Stimulated activated CD8-positive, alpha-beta memory T cell treated with anti-CD3 and anti-CD28 coated beads, Interleukin-12 subunit alpha, Interleukin-12 subunit beta, amount 100 ng/mL, for 24 hours (primary cell): ENCODE measurements around the gene SARS2.
"Not testable (repeated sequence)": the region's sequence is repeated elsewhere in the genome, so short reads cannot be mapped to it uniquely, and the experiment has no call there.

Experiments used
- DNase-seq: peaks from one replicate; pipeline ENCODE4 v3.0.0-alpha.2; 2020; ENCODE audit errors: extremely low read depth

Gene SARS2

DNA sequence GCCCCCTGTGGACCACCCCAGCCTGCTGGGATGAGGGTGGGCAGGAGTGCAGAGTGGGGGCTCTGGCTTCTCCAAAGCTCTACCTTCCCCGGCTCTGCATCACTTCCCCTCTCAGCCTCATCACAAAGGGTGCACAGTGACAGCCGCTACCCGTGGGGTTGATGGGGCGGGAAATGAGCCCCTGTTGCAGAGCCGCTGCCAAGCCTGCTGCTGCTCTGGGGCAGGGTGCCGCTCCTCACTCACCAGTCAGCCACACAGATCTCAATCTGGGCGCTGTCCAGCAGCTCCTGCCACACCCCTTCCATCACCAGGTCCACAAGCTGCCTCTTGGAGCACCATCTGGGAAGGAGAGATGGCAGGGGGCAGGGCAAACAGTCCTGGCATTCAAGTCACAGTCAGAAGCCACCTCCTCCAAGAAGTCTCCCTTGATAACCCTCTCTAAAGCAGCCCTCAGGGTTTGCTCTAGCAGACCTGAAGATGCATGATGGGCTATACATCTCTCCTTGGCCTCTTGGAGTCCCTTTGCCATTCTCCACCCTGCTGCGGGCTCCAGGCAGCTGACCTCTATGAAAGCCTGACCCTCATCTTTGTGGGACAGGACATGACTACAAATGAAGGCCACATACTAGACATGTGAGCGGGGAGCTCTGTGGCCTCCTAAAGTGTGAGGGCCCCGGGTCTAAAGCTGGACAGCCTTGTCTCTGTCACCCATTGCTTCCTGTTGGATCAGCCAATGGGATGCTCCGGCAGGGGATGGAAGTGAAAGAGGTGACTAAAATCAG is 15.9 kb upstream of the SARS2 start:
- DNase-seq, result no peak

- DNase-seq, result no peak
These were observed 15.1 kb upstream of the SARS2 start for GRCh38 chr19:38945562-38946228.

GRCh38 chr19:38944981-38945506 is 14.5 kb upstream of the SARS2 start:
- no peak for DNase-seq

- no peak for DNase-seq
These were observed 12.1 kb upstream of the SARS2 start for GRCh38 chr19:38942471-38943181.

DNA sequence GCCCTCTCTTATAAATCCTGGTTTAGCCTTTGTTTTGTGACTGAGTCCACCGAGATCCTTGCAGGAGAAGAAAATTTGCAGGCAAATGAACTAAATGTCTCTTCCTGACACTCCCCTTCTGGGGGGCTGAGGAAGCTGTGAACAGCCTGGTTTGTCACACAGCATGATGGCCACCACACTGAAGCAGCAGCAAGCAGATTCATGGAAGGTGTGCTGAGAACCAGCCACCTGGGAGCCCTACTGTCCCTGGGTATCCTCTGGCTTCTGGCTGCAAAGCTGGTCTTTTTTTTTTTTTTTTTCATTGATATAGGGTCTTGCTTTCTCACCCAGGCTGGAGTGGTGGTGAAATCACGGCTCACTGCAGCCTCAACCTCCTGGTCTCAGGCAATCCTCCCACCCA is 11.4 kb upstream of the SARS2 start:
- DNase-seq, result no peak

- not testable (repeated sequence) for DNase-seq
These were observed 10.9 kb upstream of the SARS2 start for GRCh38 chr19:38941466-38941865.

DNA sequence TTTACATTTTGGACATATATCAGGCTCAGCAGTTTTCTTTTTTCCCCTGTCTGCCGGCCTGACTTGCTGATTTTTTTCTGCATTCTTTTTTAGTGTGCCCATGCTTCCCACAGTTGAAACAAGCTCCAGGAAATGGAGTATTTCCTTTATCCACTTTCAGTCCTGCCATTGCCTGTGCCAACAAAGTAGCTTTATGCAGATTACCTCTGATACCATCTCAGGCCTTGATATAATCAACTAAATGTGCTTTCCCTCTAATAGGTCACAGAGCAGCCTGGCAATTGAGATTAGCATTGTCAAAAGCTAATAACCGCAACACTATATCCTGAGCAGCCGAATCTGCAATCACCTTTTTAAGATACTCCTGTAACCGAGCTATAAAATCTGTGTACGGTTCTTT is 9.4 kb upstream of the SARS2 start:
- no peak for DNase-seq

DNA sequence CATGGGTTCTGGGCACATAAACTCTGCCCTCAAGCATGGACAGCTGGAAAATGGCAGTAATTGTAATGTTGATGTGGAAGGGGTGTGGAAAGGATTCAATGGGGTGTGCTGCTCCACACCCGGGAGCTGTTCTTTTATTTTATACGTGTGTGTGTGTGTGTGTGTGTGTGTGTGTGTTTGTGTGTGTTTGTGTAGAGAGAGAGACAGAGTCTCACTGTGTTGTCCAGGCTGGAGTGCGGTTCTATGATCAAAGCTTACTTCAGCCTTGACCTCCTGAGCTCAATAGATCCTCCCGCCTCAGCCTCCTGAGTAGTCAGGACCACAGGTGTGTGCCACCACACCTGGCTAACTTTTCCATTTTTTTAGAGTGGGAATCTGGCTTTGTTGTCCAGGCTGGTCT is 3.0 kb upstream of the SARS2 start:
- DNase-seq, result no peak

- DNase-seq, result no peak
These were observed 2.0 kb upstream of the SARS2 start for GRCh38 chr19:38932425-38933179.

- no peak for DNase-seq
These were observed 894 bp upstream of the SARS2 start for GRCh38 chr19:38931521-38931793.

DNA sequence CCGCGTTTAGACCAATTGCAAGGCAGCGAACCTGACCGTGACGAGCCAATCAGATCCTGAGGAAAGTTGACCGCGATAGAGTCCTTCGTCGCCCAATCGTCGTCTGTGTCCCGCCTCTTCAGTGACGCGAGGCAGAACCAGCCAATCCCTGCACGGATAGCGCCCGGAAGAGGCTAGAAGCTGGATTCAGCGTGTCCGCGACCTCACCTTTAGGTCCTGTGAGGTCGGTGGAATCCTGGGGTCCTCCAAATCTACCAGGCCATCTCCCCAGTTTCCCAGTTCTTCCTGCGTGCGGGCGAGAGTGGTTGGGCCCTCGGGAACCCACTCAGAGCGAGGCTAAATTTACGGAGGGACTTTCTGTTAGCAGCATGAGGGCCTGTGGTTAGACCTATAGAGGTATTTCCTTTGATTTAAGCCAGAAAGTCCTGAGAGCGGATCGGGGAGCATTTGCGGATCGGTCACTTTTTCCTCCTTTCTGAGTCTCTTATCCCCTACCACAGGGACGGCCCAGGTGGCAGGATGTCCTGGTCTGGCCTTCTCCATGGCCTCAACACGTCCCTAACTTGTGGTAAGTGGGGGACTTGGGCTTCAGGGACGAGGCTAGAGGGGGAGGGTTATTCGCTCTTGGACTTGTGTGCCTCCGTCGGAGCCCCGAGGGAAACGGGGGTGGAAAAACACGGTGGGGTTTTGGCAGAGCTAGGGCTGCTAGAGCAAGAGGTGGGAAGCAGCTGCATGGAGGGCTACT is 385 bp upstream of the SARS2 start, which contains the start of gene MRPS12:
TSS of gene MRPS12 (plus strand) at position 169 of the 745 bp plus-strand sequence. CDS start at position 520, 351 bp downstream.
- DNase-seq, result peak; percentile 97

- DNase-seq, result no peak
These were observed 2.1 kb downstream of the SARS2 start for GRCh38 chr19:38928391-38929001.

DNA sequence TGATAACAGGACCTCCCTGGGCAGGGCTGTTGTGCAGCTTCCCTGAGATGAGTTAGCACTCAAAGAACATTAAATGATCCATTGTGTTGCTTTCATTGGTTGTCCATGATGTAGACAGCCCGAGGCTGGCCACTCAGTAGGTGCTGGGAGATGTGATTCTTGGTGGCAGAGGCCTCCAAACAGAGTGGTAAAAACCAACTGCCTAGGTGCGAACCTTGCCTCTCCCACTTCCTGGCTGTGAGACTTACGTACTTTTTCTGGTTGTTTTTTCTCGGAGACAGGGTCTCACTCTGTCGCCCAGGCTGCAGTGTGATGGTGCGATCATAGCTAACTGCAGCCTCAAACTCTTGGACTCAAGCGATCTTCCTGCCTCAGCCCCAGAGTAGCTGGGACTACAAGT is 6.2 kb downstream of the SARS2 start:
- no peak for DNase-seq

DNA sequence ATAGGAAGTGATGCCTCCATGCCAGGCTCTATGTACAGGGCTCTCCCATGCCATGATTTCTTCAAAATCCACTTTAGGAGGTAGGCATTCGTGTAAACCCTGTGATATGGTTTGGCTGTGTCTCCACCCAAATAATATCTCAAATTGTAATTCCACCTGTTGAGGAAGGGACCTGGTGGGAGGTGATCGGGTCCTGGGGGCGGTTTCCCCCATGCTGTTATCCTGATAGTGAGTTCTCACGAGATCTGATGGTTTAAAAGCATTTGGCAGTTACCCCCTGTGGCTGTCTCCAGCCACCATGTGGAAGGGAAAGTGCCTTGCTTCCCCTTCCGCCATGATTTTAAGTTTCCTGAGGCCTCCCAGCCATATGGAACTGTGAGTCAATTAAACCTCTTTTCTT is 8.1 kb downstream of the SARS2 start:
- no peak for DNase-seq

DNA sequence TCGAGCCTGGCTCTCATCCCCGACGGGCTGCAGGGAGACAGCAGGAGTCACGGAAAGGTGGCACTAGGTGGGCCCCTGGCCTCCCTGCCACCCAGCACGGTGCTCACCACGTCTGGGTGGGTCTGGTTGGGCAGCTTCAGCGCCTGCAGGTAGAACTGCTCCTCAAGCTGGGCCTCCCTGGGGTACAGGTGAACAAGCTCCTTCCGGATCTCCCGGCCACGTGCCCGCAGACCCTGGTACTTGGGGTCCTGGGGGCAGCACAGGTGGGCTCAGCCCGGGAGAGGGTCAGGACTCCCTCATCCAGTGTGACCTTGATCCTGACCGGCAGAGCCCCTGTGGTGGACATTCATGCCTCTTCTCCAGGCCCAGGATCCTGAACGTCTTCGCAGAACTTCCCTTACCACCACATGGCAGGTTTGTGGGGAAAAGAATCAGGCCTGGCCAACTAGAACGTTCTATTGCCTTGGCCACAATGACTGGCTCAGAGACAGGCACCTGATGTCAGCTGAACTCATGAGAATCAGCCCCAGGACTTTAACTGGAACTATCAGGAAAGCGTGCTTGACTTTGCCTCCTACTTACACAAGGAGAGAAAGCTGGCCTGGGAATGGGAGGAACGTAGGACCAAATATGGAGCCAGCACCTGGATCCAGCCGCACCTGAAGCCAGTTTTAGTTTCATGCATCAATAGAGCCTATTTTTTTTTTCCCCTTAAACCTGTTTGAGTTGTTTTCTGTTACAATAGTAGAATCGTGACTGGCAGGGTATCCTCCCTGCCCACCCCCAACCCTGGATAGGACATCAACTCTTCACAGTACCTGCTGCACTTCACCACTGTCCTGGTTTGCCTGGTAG is 8.9 kb downstream of the SARS2 start:
- no peak for DNase-seq

- DNase-seq, result no peak
These were observed 9.8 kb downstream of the SARS2 start for GRCh38 chr19:38920602-38921419.

DNA sequence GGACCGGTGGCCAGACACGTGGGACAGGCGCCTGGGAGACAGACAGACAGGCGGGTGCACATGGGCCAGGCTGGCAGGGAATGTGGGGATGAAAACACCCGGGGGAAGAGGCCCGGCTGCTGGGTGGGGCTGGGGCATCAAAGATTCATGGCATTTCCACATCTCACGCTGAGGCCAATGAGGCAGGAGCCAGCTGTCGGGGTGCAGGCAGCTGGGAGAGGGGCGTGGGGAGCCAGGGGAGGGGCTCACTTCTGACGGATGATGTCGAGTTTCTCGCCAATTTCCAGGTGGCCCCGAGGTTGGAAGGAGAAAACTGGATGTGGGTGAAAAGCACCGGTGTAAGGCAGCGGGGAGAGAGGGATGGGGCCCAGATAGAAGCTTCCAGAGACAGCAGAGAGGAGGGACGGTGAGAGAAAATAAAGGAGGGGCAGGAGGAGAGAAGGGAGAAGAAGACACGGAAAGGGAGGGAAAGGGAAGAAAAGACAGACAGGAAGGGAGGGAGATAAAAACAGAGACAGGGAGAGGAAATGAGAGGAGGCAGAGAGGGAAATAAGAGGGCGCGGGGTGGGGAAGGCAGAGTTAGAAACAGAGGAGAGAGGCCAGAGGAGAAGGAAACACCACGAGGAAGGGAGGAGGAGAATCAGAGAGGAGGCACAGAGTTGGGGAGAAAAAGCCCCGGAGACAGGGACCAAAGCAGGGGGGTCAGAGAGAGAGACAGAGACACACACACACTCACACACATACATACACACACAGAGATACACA is 10.5 kb downstream of the SARS2 start:
- DNase-seq, result no peak

DNA sequence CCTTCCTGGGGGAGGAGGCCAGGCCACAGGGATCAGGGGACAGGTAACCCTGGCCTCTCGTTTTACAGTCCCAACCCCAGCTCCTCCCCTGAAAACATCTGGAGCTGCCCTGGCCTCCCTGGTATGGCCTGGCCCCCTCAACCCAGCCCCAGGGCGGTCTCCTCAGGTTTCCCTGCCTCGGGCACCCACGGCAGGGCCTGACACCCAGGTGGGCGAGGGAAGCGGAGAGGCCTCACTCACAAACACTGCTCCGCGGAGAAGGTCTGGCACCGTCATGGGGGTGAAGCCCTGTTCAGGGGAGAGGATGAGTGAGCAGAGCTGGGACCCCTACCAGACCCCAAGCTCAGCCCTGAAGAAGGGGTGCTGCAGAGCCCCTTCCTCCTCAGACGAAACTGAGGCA is 12.0 kb downstream of the SARS2 start:
- DNase-seq, result no peak
